ENCODE measurements around the gene DQX1. TPM values are rescaled to one million over a fixed set of nuclear protein-coding genes. Genes with fewer than 3 reads are reported as not detected.

The DQX1 gene
- total RNA-seq, 2 donors from 2014 or later = not detected

DNA sequence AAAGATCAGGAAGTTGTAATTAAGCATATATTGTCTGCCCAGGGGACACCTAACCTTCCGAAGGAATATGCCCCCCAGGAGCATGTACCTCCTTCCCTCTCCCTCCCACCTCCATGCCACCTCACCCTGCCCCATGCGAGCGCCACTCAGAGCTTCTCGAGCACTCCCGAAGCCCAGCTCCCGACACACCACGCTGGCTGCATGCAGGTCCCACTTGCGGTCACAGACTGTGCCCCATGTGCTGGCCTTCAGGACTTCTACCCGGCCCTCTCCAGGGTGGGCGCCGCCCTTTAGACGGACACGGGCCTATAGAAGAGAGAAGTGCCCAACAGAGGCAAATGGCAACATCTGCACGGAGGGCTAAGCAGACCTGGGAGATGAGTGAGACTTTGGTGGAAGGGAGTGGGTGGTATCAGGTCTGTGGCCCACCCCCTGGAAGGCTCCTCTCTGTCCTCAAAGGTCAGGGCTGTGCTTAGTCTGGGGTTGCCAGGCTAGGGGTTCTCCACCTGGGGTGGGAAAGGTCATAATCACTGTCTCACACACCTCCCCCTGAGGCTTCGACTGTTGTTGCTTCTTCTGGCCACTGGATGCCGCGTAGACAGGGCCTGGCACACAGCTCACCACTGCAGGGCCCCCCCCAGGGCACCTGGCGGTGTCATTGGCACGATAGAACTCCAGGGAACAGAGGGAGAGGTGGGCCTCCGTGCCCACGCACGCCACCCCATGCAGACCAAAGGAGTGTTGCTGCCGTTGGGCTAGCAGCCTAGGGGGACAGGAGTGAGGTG is 10.3 kb upstream of the DQX1 start:
- DNase-seq (no peak), ATAC-seq (no peak)
- intact Hi-C loops (cut with DNase I) = no loop called here

DNA sequence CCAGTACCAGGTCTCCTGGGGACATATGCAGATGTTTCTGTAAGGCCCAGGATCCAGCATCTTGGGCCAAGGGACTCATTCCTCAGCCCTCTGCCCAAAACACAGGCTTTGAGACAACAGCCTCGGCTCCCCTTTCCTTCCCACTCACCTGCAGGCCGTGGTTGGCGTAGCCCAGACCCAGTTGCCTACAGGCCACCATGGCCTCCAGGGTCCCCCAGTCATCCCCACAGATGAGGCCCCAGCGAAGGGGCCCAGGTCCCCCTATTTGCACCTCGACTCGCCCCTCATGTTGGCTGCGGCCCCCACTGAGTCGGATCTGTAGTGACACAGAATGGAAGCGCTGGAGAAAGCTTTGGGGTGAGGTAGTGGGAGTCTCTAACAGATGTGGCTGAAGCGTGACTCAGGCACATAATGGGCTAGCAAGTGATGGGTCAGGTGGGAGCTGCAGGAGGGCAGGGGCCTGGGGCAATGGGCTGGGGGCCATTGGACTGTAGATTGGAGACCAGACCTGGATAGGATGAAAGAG is 9.5 kb upstream of the DQX1 start:
- DNase-seq = no peak
- intact Hi-C loops (cut with DNase I) = no loop called here
- no peak for ATAC-seq

DNA sequence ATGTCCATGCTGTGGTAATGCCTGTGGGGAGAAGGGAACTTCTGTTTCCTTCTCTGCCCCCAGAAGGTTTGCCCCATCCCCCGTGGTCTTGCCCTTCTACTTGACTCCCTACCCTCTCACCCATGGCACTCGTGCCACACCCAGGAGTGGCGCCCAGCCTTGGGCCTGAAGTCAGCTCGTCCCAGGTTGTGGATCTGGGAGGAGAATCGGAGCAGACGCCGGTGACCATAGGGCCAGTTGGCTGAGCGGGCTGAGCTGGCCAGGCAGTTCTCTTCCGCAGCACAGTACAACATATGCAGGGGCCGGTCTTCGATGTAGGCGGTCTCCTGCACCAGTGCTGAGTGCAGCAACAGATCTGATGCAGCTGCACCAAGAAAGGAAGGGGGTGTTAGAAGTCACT is 8.4 kb upstream of the DQX1 start:
- intact Hi-C loops (cut with DNase I) = loop anchor here in 1 of 2 donors (5.0 kb wide), 1 partner anchor 53 kb away; no protein-coding TSS in a partner anchor
- ATAC-seq (no peak), DNase-seq (no peak)

DNA sequence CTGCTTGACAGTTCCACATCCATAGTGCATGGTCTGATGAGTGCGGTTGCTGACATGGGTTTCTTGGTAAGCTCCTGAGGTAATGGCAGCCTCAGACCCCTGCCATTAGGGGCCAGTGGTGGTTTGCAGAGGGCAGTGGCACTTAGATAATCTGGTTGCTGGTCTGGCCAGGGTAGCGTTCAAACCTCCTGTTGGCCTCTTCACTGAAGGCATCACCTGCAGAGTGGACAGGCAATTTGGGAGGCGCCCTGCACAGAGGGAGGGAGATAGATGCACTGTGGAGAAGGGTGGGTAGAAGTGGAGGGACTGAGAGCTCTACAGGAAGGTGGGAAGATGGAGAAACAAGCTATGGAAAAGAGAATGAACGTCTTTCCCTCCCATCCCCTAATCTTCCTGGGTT is 7.4 kb upstream of the DQX1 start:
- no peak for ATAC-seq
- DNase-seq = no peak
- intact Hi-C loops (cut with DNase I) = loop anchor here in 1 of 2 donors (5.0 kb wide), 1 partner anchor 54 kb away; no protein-coding TSS in a partner anchor

DNA sequence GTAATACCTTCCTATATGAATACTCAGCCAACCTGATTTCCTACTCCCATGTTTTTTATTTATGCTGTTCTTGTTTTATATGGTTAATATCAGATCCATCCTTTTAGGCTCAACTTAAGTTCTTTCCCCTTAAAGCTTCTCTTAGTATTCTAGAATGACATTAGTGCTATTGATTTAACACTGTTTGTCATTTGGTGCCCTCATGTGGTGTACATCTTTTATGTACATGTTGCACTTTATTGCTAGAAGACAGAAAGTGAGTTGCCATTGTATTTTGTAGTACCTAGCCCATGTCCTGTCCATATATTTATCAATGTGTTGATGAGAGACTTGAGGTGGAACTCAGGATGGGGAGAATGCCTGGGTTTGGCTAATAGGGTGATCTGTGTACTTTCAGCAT is 6.2 kb upstream of the DQX1 start:
- intact Hi-C loops (cut with DNase I) = loop anchor here in 1 of 2 donors (5.0 kb wide), 1 partner anchor 55 kb away; no protein-coding TSS in a partner anchor
- DNase-seq (no peak), ATAC-seq (no peak)

DNA sequence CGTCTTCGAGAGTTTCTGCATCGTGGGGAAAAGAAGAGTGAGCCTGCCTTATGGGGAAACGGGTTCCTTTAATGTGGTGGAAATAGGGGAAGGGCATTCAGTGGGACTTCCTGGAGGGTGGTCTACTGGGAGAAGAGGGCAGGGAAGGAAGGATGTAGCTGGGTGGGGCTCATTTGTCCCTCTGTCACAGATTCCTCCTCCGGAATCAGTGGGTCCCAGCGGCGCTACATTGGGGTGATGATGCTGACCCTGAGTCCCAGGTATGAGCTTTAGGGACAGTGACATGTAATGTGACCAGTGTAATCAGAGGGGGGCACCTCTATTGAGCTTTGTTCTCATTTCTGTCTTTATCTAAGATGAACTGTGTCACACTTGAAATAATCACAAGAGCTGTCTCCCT is 5.6 kb upstream of the DQX1 start:
- ATAC-seq (no peak), DNase-seq (no peak)
- intact Hi-C loops (cut with DNase I) = loop anchor here in 1 of 2 donors (5.0 kb wide), 1 partner anchor 56 kb away; no protein-coding TSS in a partner anchor

DNA sequence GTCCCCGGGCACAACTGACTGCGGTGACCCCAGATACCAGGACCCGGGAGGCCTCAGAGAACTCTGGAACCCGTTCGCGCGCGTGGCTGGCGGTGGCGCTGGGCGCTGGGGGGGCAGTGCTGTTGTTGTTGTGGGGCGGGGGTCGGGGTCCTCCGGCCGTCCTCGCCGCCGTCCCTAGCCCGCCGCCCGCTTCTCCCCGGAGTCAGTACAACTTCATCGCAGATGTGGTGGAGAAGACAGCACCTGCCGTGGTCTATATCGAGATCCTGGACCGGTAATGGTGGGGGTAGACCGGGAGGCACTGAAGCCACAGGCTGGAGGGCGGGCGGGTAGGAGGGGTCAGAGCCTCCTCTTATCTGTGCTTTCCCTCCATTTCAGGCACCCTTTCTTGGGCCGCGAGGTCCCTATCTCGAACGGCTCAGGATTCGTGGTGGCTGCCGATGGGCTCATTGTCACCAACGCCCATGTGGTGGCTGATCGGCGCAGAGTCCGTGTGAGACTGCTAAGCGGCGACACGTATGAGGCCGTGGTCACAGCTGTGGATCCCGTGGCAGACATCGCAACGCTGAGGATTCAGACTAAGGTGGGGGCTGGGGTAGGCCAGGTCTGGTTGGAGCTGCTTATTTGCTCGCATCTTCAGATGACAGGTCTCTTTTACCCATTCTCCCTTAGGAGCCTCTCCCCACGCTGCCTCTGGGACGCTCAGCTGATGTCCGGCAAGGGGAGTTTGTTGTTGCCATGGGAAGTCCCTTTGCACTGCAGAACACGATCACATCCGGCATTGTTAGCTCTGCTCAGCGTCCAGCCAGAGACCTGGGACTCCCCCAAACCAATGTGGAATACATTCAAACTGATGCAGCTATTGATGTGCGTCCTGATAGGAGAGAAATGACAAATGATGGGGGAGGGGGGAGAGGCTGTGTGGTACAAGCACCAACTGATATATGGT is 4.5 kb upstream of the DQX1 start:
- no peak for DNase-seq
- peak; percentile 34 to 53 for ATAC-seq
- intact Hi-C loops (cut with DNase I) = loop anchor here in 1 of 2 donors (5.0 kb wide), 1 partner anchor 57 kb away; no protein-coding TSS in a partner anchor

DNA sequence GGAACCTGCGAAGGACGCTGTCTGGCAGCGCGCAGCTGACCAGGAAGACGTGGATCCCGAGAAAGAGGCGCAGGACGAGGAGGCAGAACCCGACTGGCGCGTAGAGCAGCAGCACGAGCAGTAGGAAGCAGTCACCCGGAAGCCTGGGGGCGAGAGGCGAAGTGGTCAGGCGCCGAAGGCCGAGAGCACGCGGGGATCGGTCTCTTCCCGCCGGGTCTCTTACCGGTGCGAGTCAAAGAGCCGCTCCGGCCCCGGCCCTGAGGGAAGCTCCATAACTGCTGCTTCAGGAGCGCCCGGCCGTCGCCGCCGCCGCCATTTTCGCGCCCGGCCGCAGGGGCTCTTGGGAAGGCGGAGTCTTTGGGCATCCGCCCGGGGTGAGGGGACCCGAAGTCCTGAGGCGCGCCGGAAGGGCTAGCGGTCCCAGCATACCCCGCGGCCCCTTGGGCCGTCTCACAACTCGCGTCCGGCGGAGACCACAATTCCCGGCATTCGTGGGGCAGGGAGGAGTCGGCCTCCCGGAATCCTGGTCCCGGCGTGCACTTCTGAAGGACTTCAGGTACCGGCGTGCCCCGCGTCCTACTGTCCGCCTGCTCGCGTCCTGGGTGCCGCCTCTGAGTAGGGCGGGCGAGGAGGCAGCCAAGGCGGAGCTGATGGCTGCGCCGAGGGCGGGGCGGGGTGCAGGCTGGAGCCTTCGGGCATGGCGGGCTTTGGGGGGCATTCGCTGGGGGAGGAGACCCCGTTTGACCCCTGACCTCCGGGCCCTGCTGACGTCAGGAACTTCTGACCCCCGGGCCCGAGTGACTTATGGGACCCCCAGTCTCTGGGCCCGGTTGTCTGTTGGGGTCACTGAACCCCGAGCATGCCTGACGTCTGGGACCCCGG is 3.6 kb upstream of the DQX1 start, which contains the start of the genes AUP1 and HTRA2:
TSS of gene AUP1 (minus strand) at position 350 of the 882 bp plus-strand sequence. CDS start at position 273, 77 bp downstream.
TSS of gene HTRA2 (plus strand) at position 577 of the 882 bp plus-strand sequence. CDS start at position 651, 74 bp downstream.
- DNase-seq = peak; percentile 99
- peak; percentile 95 to 97 for ATAC-seq
- intact Hi-C loops (cut with DNase I) = loop anchor here in 1 of 2 donors (2.0 to 5.0 kb wide), 2 partner anchors 19 to 58 kb away; no protein-coding TSS in a partner anchor

DNA sequence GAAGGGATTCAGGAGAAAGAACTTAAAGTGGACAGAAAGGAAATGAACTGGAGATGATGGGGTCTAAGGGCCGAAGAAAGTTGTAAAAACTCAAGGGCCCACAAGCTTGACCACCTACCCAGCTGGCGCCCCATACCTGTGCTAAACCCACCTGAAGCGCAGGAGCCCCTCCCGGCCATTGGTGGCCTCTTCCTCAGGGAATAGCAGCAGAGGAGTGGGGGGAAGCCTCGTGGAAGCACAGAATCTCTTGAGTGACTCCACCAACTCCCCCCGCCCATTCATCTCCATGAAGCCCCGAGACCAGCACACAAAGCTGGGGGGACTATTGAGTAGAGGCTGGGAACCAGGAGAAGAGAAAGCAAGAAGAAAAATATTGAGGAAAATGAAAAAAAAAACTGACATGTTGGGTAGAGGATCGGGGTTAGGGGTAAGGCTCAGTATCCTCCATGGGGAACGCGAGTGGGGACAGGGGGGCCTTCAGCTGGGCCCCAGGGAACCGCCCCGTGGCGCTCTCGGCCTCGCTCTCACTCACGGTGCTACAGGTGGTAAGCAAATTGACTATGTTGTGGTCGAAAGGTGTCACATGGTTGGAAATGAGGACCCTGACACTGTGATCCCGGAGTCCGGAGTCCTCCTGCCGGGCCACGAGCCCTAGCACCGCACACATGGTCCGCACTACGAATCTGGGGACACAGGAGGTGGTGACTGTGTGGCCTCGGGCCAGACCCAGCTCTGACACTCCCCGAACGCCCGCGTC is 2.7 kb upstream of the DQX1 start:
- DNase-seq (no peak), ATAC-seq (peak; percentile 0 to 1)
- intact Hi-C loops (cut with DNase I) = loop anchor here in 1 of 2 donors (2.0 kb wide), 1 partner anchor 18 kb away; no protein-coding TSS in a partner anchor

DNA sequence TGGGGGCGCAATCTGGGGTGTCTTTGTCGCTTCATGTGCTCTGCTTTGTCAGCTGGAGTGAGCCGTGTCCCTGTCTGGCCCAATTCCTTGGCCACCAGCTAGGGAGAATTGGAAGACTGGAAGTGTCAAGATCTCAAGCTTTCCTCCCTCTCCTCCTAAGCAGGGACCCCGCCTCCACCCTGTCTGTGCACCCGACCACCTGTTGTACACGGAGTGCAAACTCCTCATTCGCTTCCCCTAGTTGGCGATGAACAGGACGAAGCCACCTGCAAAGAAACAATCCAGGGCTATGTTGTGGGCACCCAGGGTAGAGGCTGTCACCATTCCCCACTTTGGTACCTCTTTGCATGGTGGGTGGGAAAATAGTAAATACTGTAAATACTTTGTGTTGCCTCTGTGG is 1.7 kb upstream of the DQX1 start:
- intact Hi-C loops (cut with DNase I) = loop anchor here in 1 of 2 donors (2.0 kb wide), 1 partner anchor 17 kb away; no protein-coding TSS in a partner anchor
- ATAC-seq (no peak), DNase-seq (no peak)

DNA sequence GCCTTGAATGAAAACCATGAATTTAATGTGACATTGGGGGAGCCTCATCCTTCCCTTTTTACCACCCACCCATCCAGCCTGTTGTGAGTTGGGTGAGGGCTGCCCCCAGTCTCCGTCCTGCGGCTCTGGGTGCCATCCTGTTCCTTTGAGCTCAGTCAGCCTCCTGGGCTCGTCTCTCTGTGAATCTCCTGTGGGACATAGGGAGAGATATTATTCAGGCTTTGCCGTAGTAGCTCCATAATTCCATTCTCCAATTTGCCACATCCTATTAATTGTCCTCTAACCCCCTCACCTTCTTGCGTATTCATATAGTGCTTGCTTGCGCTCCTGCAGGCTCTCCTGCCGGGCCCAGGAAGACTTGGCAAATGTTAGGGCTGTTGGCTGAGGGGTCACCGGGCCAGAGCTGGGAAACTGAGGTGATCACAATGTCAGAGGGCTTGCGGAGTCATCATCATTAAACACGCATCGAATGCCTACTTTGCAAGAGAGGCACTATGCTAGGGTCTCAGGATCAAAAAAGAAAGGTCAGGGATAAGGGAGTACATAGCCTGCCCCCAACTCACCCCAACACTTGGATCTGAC is 709 bp upstream of the DQX1 start:
- no peak for ATAC-seq
- intact Hi-C loops (cut with DNase I) = no loop called here
- no peak for DNase-seq

DNA sequence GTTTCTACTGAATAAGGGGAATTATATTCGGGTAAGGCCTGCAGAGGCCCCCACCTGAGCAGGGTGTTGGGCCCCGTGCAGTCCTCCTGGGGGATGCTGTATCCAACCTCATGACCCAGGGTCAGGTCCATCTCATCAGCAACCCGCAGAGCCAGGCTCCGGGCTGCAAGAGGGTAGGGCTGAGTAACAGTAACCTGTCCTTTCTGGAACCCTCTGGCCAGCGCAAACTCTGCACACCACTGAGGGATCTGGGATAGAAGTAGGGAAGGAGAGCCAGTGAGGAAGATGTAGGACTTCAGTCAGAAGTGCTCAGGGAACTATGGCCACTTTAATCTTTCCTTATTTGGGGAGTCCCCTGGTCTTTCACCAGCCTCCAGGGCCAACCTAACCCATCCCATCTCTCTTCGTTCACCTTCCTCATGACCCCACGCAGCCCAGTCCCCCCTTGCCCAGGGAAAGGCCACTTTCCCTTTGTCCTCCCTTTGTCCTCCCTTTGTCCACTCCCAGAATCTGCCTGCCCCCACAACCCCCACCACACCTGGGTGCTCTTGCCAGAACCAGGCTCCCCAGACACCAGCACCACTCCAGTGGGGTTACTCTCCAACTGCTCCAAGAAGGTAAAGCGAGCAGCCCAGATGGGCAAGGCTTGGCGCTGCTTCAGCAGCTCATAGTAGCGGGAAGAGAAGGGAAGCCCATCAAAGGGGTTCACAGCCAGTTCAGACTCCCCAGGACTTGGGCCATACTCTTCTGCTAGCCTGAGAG is 895 bp downstream of the DQX1 start:
- intact Hi-C loops (cut with DNase I) = no loop called here
- ATAC-seq (no peak), DNase-seq (no peak)

DNA sequence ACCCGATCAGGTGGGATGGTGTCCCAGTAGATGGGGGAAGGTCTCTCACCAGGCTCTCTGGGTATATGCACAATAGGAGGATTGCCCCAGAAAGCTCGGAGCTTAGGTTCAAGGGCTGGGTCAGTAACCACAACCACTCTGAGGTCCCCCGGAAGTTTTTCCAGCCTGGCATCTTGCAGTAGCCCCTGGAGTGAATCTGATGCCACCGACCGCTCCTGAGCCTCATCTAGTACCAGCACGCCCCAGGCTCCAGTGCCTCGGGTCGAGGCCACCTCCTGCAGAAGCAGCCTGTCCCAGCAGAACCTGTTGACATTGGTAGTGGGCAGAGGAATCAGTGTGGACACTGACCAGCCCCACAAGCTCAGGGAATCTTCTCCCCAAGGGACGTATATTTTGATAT is 2.0 kb downstream of the DQX1 start:
- intact Hi-C loops (cut with DNase I) = no loop called here
- DNase-seq = no peak
- no peak for ATAC-seq

DNA sequence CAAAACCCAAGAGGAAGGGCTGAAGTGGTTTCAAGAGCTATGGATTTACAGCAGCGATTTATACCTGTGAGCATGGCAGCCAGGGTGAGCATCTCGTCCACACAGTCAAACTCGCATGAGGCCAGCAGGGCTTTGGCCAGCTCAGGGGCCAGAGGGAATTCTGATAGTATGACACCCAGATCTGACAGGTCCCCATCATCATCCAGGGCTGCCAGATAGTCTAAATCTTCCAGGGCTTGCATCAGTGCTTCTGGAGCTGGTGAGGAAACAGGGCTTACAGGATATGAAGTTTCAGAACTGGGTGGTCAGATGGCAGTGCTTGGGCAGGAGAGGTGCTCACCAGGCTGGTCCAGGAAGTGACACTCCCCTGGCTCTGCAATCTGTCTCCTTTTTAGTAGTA is 3.5 kb downstream of the DQX1 start:
- intact Hi-C loops (cut with DNase I) = no loop called here
- ATAC-seq (no peak), DNase-seq (no peak)

DNA sequence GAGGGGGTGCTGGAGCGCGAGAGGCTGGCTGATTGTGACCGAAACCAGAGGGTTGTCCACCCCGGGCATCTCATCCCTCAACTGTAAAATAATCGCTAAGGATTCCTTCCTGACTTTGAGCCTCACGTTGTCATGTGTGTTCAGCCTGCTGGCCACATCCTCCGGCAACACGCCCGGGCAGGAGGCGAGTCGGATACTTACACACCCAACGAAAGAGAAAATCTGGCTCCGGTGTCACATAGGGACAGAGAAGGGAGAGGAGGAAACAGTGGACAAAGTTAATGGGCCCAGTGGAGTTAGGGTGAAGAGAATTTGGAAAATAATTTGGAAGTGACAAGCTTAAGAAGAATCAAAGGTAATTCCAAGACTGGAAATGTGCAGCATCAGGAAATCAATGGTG is 9.4 kb downstream of the DQX1 start:
- DNase-seq (no peak), ATAC-seq (no peak)
- intact Hi-C loops (cut with DNase I) = no loop called here

DNA sequence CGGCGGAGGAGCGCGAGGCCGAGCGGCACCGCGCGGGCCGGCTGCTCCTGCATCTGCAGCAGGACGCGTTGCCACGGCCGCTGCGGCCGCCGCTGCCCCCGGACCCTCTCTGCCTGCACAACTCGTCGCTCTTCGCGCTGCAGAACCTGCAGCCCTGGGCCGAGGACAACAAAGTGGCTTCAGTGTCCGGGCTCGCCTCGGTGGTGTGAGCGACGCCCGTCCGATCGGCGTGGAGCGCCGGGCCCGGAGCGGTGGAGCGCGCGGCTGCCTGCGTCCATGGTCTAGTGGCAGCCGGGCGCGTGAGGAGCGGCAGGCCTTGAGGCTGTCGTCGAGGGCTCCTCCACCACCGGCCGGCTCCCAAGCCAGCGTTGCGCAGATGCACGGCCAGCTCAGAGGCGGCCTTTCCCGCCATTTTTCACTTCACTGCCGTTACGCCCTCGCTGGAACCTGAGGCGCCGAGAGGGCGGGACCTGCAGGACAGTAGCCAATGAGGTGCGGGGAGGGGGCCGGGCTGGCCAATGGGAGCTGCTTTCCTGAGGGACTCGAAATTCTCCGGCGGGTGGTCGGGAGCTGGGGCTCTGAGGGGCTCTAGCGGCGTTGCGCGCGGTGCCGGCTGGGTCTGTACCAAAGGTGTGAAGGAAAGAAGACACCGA is 9.9 kb downstream of the DQX1 start:
- DNase-seq (peak; percentile 74), ATAC-seq (peak; percentile 88)
- intact Hi-C loops (cut with DNase I) = no loop called here
